Breast epithelium (tissue), 3 donors: ENCODE results near the gene NAT10.

Experiments used
- POLR2A ChIP-seq: fragments of 450-650 bp; IDR thresholded peaks from one replicate; pipeline ENCODE4 v1.6.1; 2016; ENCODE audit warnings: antibody characterized with exemption, mild to moderate bottlenecking, moderate library complexity
- POLR2AphosphoS5 ChIP-seq, 3 donors: sonication (generic); formaldehyde crosslinking; IDR thresholded peaks; one replicate each; pipeline ENCODE4 v1.6.1; 2017; ENCODE audit warnings: antibody characterized with exemption in 3 of 3
- TF ChIP-seq, protein P1 (sequence below), 3 donors: fragments of 450-650 bp; IDR thresholded peaks; one replicate each; pipeline ENCODE4 v1.5.1; 2016 to 2017; ENCODE audit warnings: antibody characterized with exemption in 3 of 3, mild to moderate bottlenecking in 3 of 3, moderate library complexity in 3 of 3

DNA sequence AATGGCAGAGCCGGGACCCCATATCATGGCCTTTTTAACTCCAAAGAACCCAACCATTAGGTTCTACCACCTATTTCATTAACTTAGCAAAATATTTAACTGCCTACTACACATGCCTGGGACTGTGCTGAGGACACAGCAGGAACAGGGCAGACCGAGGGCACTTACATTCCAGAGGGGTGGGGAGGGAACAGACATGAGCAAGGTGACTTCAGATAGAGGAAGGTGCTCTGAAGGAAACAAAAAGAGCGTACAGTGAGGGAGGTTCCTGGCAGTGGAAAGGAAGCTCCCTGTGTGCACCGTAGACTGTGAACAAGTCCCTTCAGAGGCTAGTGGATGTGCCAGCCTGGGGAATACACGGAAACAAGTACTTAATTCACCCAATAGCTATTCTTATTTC lies 82.8 kb downstream of the NAT10 start:
- TF ChIP-seq, protein P1, sequence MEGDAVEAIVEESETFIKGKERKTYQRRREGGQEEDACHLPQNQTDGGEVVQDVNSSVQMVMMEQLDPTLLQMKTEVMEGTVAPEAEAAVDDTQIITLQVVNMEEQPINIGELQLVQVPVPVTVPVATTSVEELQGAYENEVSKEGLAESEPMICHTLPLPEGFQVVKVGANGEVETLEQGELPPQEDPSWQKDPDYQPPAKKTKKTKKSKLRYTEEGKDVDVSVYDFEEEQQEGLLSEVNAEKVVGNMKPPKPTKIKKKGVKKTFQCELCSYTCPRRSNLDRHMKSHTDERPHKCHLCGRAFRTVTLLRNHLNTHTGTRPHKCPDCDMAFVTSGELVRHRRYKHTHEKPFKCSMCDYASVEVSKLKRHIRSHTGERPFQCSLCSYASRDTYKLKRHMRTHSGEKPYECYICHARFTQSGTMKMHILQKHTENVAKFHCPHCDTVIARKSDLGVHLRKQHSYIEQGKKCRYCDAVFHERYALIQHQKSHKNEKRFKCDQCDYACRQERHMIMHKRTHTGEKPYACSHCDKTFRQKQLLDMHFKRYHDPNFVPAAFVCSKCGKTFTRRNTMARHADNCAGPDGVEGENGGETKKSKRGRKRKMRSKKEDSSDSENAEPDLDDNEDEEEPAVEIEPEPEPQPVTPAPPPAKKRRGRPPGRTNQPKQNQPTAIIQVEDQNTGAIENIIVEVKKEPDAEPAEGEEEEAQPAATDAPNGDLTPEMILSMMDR (IDR thresholded peaks at IDR 0.05), result no peak
- TF ChIP-seq POLR2A (no peak), POLR2AphosphoS5 (IDR thresholded peaks at IDR 0.05) (no peak)
